Measurements from ENCODE around the gene APOE. TPM values are rescaled to one million over a fixed set of nuclear protein-coding genes. Genes with fewer than 3 reads are reported as not detected.
A peak's percentile ranks its signal among the peaks of the same experiment; 100 is the strongest.
"Not testable (repeated sequence)": the region's sequence is repeated elsewhere in the genome, so short reads cannot be mapped to it uniquely, and the experiment has no call there.

APOE gene
- total RNA-seq, 1 donor from 2014 or later = 151 TPM

- TF ChIP-seq CTCF (IDR thresholded peaks at IDR 0.05) = no peak
- Mint-ChIP-seq H3K27ac (ENCODE audit: unreplicated experiment) (no peak overlapping the region), H3K9me3 (ENCODE audit: unreplicated experiment) (no peaks in the 10 kb centered on the region), H3K36me3 (ENCODE audit: unreplicated experiment) (peaks cover 22% of the 10 kb centered on the region), H3K4me3 (ENCODE audit: unreplicated experiment) (no peak overlapping the region), H3K27me3 (ENCODE audit: unreplicated experiment) (no peaks in the 10 kb centered on the region), H3K4me1 (ENCODE audit: unreplicated experiment) (peaks cover 39% of the 10 kb centered on the region)
- no peak for DNase-seq (ENCODE audit: extremely low spot score, unreplicated experiment)
Measured at GRCh38 chr19:44879309-44880065, 26.1 kb upstream of the APOE start.

- H3K27ac Mint-ChIP-seq (ENCODE audit: unreplicated experiment) = peak overlapping the region; percentile 6
- peaks cover 31% of the 10 kb centered on the region for H3K4me1 Mint-ChIP-seq (ENCODE audit: unreplicated experiment)
- TF ChIP-seq CTCF (IDR thresholded peaks at IDR 0.05) = no peak
- no peaks in the 10 kb centered on the region for H3K27me3 Mint-ChIP-seq (ENCODE audit: unreplicated experiment)
- peaks cover 21% of the 10 kb centered on the region for H3K36me3 Mint-ChIP-seq (ENCODE audit: unreplicated experiment)
- no peak overlapping the region for H3K4me3 Mint-ChIP-seq (ENCODE audit: unreplicated experiment)
- no peak for DNase-seq (ENCODE audit: extremely low spot score, unreplicated experiment)
- H3K9me3 Mint-ChIP-seq (ENCODE audit: unreplicated experiment) = no peaks in the 10 kb centered on the region
Measured at GRCh38 chr19:44882063-44882462, 23.5 kb upstream of the APOE start.

DNA sequence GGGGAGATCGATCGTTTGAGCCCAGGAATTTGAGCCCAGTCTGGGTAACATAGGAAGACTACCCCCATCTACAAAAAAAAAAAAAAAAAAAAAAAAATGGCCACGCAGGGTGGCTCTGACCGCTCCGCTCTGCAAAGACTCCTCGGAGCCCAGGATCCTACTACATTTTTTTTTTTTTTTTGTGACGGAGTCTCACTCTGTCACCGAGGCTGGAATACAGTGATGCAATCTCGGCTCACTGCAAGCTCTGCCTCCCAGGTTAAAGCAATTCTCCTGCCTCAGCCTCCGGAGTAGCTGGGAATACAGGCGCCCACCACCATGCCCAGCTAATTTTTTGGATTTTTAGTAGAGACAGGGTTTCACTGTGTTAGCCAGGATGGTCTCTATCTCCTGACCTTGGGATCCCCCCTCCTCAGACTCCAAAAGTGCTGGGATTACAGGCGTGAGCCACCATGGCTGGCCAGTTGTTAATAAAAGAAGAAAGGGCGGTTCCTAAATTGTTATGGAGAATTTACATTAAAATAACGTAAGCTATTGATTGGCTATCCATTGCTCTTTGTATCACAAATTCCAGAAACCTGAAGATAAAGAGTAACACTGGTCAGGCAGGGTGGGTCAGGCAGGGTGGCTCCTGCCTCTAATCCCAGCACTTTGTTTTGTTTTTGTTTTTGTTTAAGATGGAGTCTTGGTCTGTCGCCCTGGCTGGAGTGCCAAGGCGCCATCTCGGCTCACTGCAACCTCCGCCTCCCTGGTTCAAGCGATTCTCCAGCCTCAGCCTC lies 22.8 kb upstream of the APOE start:
- H3K9me3 Mint-ChIP-seq (ENCODE audit: unreplicated experiment); H3K27ac Mint-ChIP-seq (ENCODE audit: unreplicated experiment); H3K27me3 Mint-ChIP-seq (ENCODE audit: unreplicated experiment); H3K4me3 Mint-ChIP-seq (ENCODE audit: unreplicated experiment); DNase-seq (ENCODE audit: extremely low spot score, unreplicated experiment): not testable (repeated sequence)
- Mint-ChIP-seq H3K36me3 (ENCODE audit: unreplicated experiment) (peaks cover 24% of the 10 kb centered on the region), H3K4me1 (ENCODE audit: unreplicated experiment) (peaks cover 29% of the 10 kb centered on the region)

- Mint-ChIP-seq H3K9me3 (ENCODE audit: unreplicated experiment) (no peaks in the 10 kb centered on the region), H3K27ac (ENCODE audit: unreplicated experiment) (peak overlapping the region; percentile 78), H3K27me3 (ENCODE audit: unreplicated experiment) (no peaks in the 10 kb centered on the region), H3K4me1 (ENCODE audit: unreplicated experiment) (peaks cover 29% of the 10 kb centered on the region), H3K4me3 (ENCODE audit: unreplicated experiment) (no peak overlapping the region), H3K36me3 (ENCODE audit: unreplicated experiment) (peaks cover 22% of the 10 kb centered on the region)
- DNase-seq (ENCODE audit: extremely low spot score, unreplicated experiment) = no peak
- no peak for TF ChIP-seq CTCF (IDR thresholded peaks at IDR 0.05)
Measured at GRCh38 chr19:44883922-44884321, 21.7 kb upstream of the APOE start.

DNA sequence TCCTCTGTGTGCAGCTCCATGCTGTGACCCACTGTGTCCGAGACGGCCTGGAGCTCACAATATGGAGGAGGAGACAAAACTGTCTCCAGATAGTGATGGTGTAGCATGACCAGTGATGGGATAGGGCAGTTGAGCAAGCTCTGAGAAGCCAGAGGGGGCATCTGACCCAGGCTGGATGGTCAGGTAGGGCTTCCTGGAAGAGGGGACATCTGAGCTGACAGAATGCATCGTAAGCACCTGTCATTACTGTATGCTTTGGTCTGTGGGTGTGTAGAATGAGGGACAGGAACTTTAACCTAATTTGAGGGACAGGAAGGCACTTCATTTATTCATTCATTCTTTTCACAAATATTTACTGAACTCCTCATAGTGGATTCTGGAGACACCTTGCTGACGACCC lies 21.0 kb upstream of the APOE start:
- Mint-ChIP-seq H3K4me1 (ENCODE audit: unreplicated experiment) (peaks cover 31% of the 10 kb centered on the region), H3K27ac (ENCODE audit: unreplicated experiment) (peak overlapping the region; percentile 78), H3K9me3 (ENCODE audit: unreplicated experiment) (no peaks in the 10 kb centered on the region), H3K36me3 (ENCODE audit: unreplicated experiment) (peaks cover 22% of the 10 kb centered on the region), H3K4me3 (ENCODE audit: unreplicated experiment) (no peak overlapping the region), H3K27me3 (ENCODE audit: unreplicated experiment) (no peaks in the 10 kb centered on the region)
- TF ChIP-seq CTCF (IDR thresholded peaks at IDR 0.05) = no peak
- no peak for DNase-seq (ENCODE audit: extremely low spot score, unreplicated experiment)
